GM10248 (cell line): ENCODE measurements around the gene TNFRSF19.

ENCODE experiments used
- CTCF ChIA-PET: fragments of 300-600 bp; sonication (Branson Sonifier 250); formaldehyde crosslinking; extraction: SDS; loops from one replicate; lab custom pipeline; 2021; ENCODE audit warnings: antibody characterized with exemption; lab: Yijun Ruan, JAX
- POLR2A ChIA-PET: fragments of 350-650 bp; sonication (Branson Sonifier 250); formaldehyde crosslinking; extraction: SDS; loops from one replicate; lab custom pipeline; 2020; ENCODE audit warnings: antibody characterized with exemption; lab: Yijun Ruan, JAX
- DNase-seq: peaks from one replicate; pipeline ENCODE4 v3.0.0; 2012; ENCODE audit errors: extremely low spot score
- TF ChIP-seq, protein P1 (sequence below): IDR thresholded peaks from 2 replicates; pipeline ENCODE4 v1.5.1; 2012; ENCODE audit warnings: mild to moderate bottlenecking, low read depth; ENCODE audit errors: extremely low read depth, missing control alignments, control extremely low read depth

The TNFRSF19 gene

DNA sequence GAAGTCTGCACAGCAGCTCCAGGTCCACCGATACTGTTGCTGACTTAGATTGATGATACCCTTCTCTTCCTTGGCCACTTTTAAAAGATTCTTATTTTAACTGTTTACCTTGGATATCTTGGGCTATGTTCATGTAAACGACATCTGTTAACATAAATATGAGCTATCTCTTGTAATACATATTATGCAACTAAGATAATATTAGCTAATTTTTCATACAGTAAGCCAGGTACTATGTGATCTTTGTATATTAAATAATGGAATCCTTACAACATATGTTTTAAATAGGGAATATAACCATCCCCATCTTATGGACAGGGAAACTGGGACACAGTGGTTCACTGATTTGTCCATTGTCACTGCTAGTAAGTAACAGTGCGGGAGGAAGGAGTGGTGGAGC lies 37.9 kb downstream of the TNFRSF19 start:
- ChIA-PET POLR2A (no interaction called here), CTCF (interaction anchor here (1.4 to 3.0 kb wide), 4 partner anchors 13 to 97 kb away, joined by 3 to 12 read pairs (median 5); no protein-coding TSS in a partner anchor)
- DNase-seq = no peak
- TF ChIP-seq, protein P1, sequence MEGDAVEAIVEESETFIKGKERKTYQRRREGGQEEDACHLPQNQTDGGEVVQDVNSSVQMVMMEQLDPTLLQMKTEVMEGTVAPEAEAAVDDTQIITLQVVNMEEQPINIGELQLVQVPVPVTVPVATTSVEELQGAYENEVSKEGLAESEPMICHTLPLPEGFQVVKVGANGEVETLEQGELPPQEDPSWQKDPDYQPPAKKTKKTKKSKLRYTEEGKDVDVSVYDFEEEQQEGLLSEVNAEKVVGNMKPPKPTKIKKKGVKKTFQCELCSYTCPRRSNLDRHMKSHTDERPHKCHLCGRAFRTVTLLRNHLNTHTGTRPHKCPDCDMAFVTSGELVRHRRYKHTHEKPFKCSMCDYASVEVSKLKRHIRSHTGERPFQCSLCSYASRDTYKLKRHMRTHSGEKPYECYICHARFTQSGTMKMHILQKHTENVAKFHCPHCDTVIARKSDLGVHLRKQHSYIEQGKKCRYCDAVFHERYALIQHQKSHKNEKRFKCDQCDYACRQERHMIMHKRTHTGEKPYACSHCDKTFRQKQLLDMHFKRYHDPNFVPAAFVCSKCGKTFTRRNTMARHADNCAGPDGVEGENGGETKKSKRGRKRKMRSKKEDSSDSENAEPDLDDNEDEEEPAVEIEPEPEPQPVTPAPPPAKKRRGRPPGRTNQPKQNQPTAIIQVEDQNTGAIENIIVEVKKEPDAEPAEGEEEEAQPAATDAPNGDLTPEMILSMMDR = no peak

DNA sequence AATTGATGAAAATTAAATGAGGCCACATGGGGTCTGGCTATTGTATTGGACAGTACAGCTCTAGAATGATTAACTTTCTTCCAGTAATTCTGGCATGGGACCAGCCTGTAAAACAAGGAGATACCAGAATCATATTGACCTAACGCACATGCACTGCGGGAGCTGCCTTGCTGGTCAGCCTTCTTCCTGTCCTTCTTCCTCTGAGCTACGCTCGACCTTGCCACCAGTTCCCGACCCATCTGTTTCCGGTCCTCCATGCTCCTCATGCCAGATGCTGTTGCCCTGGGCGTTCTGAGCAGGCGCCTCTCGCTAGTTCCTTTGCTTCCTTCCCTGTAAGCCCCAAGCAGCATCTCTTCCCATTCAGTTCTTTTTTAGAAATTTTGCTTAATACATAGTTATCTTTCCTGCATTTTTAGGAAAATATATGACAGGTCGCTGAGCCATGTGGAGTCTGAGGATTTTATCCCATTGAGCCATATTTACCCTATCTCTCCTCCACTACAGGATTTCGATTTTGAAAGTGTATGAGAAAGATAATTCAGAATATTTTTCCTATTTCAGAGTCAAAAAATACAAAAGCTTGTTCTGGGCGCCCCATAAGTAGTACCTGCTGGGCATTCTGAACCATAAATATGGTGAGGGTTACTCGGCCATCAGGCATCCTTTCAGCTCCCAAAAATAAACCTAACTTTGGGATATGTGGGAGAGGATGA lies 38.6 kb downstream of the TNFRSF19 start:
- CTCF ChIA-PET = interaction anchor here (1.0 to 3.0 kb wide), 4 partner anchors 9 to 98 kb away, joined by 3 to 12 read pairs (median 4); no protein-coding TSS in a partner anchor
- DNase-seq = no peak
- TF ChIP-seq, protein P1 = no peak
- POLR2A ChIA-PET = interaction anchor here (0.5 kb wide), 1 partner anchor 1716 kb away, joined by 5 read pairs; no protein-coding TSS in a partner anchor

DNA sequence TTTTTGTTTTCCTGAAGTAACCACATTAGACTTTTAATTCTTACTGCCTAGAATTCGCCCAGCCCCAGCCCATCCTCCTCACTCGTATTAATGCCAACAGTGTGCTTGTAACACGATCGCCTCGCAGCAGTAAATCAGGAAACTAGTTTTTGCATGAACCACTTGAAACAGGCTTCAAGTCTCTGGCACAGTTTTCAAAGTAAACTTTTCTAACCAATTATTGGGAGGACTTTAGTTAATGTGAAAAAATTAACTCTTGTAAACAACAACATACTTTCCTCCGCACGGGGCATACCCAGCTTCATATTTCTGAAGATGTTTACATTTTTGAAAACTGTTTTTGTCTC lies 39.2 kb downstream of the TNFRSF19 start:
- DNase-seq = no peak
- TF ChIP-seq, protein P1 = no peak
- POLR2A ChIA-PET = no interaction called here

DNA sequence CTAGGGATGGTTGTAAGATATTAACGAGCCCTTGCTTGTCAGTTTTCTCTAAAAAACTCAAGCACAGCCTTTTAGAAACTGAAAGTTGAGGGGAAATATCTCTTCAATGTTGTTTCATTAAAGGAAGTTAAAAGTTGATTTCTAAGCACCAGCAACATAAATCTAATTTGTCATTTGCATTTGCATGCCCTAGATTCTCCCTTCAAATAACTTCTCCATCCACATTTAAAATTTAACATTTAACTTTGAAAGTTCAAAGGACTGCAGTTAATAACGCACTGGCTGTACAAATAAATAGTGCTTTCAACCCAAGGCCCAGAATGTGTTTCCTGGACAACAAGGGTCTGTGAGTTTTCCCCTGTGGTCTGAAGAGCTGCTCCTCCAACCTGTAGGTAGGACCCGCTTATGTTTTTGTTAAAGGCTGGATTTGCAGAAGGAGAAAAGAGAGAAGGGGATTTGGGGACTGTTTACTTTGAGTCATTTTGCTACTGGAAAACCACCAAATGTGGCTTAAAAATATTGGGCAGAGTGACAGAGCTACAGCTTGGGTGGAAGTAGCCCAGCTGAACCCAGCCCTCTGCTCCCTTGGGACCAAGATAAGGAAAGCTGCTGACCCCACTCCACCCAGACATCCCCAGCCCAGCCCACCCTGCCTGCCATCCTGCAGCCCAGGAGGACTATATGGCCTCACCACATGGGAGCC lies 39.8 kb downstream of the TNFRSF19 start:
- TF ChIP-seq, protein P1 = no peak
- ChIA-PET POLR2A (no interaction called here), CTCF (interaction anchor here (1.0 to 3.0 kb wide), 4 partner anchors 11 to 280 kb away, joined by 3 to 12 read pairs (median 4); partner anchors contain the start of gene MIPEP)
- DNase-seq = no peak

More for the DNA sequence above, 39.2 kb downstream of the TNFRSF19 start:
- CTCF ChIA-PET = interaction anchor here (1.0 to 3.0 kb wide), 2 partner anchors 8 to 12 kb away, joined by 3 to 12 read pairs; no protein-coding TSS in a partner anchor

DNA sequence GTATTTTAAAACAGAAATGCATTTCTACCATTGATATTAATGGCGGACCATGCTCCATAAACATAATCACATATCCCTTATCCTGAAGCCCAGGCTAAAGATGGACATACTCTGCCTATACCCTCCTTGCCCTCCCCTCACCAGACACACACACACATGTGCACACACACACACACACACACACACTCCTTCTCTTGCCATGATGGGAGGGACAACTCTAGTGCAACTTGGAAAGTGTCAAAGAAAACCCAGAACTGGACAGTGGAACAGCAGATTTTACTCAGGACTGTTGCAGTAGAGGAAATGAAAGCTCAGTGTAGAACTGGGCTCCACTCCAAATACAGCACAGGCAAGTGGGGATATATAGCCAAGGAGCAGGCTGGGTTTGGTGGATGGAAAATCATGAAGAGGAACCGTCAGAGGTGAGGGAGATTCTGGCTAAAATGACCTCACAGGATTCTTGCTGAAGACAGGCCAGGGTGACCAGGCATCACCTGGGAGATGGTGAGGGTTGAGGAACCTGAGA lies 40.8 kb downstream of the TNFRSF19 start:
- POLR2A ChIA-PET = no interaction called here
- TF ChIP-seq, protein P1 = no peak
- no peak for DNase-seq
- CTCF ChIA-PET = interaction anchor here (1.0 to 3.0 kb wide), 4 partner anchors 9 to 279 kb away, joined by 3 to 12 read pairs (median 4); partner anchors contain the start of gene MIPEP

DNA sequence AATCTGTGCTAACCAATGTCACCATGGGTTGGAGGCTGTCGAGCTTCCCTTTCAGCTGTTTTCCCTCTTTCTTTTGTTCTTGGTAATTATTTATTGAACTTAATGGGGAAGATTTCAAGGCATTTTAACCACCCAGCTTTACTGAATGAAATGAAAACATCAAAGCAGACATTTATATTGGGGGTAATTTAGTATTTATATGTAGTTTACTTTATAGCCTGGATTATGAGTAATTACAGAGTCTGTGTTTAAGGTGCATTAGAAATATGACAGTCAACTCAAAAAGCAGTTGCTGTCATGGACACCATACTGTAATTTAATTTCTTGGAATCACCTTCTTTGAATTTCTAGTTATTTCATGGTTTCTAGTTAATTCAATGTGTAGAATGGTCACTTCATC lies 42.0 kb downstream of the TNFRSF19 start:
- DNase-seq = no peak
- ChIA-PET CTCF (interaction anchor here (0.9 to 2.1 kb wide), 2 partner anchors 16 to 35 kb away, joined by 3 to 5 read pairs; no protein-coding TSS in a partner anchor), POLR2A (no interaction called here)
- TF ChIP-seq, protein P1 = no peak
